ENCODE results near the gene SLC25A25.

Gene SLC25A25

GRCh38 chr9:128088253-128088945 is 20.4 kb downstream of the SLC25A25 start:
- H3K4me3 ChIP-seq (ENCODE audit: low read depth, low read length): no peak overlapping the region
- TF ChIP-seq CTCF (IDR thresholded peaks at IDR 0.05; ENCODE audit: low read depth, low read length): no peak

- H3K4me3 ChIP-seq (ENCODE audit: low read depth, low read length): no peak overlapping the region
- TF ChIP-seq CTCF (IDR thresholded peaks at IDR 0.05; ENCODE audit: low read depth, low read length): no peak
Observed at GRCh38 chr9:128089299-128089698, 21.3 kb downstream of the SLC25A25 start.

- H3K4me3 ChIP-seq (ENCODE audit: low read depth, low read length): peak overlapping the region; percentile 46
- TF ChIP-seq CTCF (IDR thresholded peaks at IDR 0.05; ENCODE audit: low read depth, low read length): no peak
Observed at GRCh38 chr9:128091144-128091543, 23.1 kb downstream of the SLC25A25 start.

GRCh38 chr9:128091571-128091970 is 23.5 kb downstream of the SLC25A25 start:
- TF ChIP-seq CTCF (IDR thresholded peaks at IDR 0.05; ENCODE audit: low read depth, low read length): no peak
- peak overlapping the region; percentile 46 for H3K4me3 ChIP-seq (ENCODE audit: low read depth, low read length)

GRCh38 chr9:128092199-128092977 is 24.4 kb downstream of the SLC25A25 start:
- H3K4me3 ChIP-seq (ENCODE audit: low read depth, low read length): peak overlapping the region; percentile 46
- TF ChIP-seq CTCF (IDR thresholded peaks at IDR 0.05; ENCODE audit: low read depth, low read length): no peak

- no peak overlapping the region for H3K4me3 ChIP-seq (ENCODE audit: low read depth, low read length)
- no peak for TF ChIP-seq CTCF (IDR thresholded peaks at IDR 0.05; ENCODE audit: low read depth, low read length)
Observed at GRCh38 chr9:128093011-128093410, 25.0 kb downstream of the SLC25A25 start.
